GM19324 (cell line): ENCODE data around the gene MOB3B.

Source experiments
- ATAC-seq: cut with Tn5 transposase; IDR thresholded peaks from one replicate; pipeline ENCODE4 v1.9.1; 2021; ENCODE audit warnings: mild to moderate bottlenecking, moderate library complexity; ENCODE audit not compliant: unreplicated experiment, low FRiP score

Gene MOB3B

DNA sequence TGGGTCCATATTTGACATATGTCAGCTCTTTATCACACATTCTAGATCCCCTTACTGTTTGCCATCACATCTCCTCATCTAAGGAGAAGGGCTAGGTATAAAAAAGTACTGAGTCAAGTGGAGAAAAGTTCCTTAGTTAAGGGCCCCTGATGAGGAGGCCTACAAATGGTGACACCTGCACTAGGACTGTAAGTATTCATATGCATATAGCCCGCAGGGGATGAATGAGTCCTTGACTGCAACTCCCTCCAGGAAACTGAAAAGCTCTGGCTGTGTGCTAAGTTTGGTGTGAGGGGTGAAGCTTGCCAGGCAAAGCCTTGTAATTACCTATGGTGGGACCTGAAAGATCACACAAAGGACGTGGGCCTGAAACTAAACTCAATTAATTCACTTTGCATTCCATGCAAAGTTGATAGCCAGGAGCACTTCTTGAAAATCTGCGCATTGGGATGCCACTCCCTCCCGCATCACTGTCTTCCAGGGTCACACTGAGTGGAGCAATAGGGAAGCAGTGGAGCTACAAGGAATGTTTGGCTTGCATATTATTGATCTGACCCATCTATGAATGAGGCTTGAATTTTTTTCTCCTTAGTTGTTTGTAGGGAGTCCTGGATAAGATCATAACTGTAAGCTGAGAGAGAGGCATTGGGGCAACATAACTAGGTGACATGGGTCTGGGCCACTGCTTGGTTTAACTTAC lies 220.8 kb downstream of the MOB3B start:
- ATAC-seq, result no peak

DNA sequence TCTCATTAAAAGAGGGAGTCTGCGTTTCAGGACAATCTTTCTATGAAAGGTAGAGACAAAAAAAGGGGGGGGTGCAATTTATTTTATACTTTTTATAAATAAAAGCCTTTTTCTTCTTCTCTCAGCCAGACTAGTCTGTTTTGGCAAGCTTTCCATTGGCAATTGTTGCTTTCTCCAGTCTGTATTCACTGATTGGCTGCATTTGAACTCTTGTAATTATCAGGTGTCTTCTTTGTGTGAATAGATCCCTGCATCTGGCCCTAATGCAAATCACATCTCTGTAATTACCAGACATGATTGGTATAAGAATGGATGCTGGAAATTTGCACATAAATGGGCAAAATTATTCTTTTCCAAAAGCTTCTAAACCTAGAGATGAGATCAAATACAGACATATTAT lies 225.1 kb downstream of the MOB3B start:
- ATAC-seq, result no peak

DNA sequence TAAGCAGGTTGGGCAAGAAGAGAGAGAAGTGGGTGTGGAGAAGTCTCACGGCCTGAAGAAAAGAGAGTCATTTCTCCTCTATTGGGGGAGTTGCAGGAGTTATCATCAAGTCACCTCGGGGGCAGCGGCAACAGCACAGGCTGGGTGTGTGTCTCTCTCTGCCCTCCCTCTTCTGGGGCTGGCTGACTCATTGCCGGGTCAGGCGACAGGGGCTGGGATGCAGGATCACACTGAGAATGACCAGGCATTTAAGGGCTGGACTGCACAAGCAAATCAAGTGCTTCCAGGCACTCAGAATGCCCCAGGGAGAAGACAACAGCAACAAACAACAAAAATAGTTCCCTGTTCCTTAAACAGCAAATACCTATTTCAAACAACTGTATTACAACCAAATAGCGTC lies 226.4 kb downstream of the MOB3B start:
- no peak for ATAC-seq

DNA sequence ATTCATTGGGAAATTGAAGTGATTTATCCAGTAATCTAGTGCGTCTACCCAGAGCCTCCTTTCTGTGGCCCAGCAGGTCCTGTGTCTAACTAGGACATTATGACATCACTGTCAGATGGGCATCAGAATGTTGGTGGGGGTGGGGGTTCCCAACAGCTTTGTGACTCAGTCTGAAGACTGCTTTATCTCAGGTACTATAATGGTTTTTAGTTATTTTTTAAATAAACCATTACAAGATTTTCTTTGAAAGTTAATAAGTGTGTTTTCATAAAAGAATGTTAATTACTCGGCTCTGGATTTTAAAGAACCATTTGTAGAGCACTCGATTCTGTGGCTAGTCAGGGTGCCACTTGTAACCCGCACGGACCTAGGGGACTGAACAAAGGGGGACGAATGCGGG lies 232.6 kb downstream of the MOB3B start, which contains the start of gene EQTN:
TSS of gene EQTN (minus strand) at position 101 of the 400 bp plus-strand sequence. CDS start at position 6, 95 bp downstream.
- ATAC-seq, result no peak

- ATAC-seq, result no peak
Observed at GRCh38 chr9:27293996-27294395, 235.6 kb downstream of the MOB3B start.

GRCh38 chr9:27292659-27293405 lies 236.8 kb downstream of the MOB3B start:
- ATAC-seq, result no peak

DNA sequence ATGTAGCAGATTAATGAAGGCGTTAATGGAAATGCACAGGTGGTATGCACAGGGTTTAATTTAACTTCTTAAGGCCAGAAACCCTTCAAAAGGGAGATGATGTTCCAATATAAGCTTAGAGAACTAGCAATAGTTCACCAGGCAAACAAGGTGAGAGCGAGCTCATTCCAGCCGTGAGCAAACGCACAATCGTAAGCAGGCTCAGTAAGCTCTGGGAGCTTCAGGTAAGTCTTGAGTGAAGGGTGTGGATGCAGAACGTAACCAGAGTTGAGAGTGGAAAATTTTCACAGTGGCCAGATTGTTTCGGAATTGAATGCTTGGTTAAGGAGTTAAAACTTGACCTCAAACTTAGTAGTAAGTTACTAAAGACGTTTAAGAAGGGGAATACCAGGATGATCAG lies 238.3 kb downstream of the MOB3B start:
- ATAC-seq, result no peak

GRCh38 chr9:27282269-27282668 lies 247.3 kb downstream of the MOB3B start:
- no peak for ATAC-seq

DNA sequence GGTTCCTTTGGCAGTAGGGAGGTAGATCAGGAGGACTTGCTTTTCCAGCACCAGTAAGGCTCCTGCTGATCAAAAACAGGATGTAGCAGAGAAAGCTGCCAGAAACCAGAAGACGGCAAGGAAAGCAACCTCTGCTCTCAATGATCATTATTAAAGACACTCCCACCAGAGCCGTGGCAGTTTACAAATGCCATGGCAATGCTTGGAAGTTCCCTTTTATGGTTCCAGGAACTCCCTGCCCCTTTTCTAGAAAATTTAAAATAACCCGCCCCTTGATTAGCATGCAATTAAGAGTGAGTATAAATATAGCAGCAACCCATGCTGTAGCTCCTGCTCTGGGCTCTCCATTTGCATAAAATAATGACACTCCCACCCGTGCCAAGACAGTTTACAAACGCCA lies 248.8 kb downstream of the MOB3B start:
- ATAC-seq, result no peak

DNA sequence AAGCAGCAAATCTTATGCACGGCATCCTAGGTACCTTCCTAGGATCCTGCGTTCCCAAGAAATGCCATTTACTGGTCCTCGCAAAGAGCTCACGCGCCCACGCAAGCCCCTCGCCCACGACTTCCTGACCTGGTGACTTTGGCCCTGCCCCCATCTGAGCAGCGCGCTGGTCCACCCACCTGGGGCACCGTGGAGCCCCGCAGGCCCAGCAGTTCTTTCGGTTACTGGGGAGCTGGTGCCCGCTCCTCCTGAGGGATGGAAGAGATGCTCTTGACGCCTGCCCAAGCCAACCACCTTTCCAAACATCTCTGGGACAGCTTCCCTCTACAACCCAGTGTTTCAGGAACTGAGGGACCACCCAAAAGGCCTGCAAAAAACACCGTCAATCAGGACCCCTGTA lies 249.4 kb downstream of the MOB3B start:
- ATAC-seq, result no peak

GRCh38 chr9:27279611-27280010 lies 250.0 kb downstream of the MOB3B start:
- no peak for ATAC-seq

DNA sequence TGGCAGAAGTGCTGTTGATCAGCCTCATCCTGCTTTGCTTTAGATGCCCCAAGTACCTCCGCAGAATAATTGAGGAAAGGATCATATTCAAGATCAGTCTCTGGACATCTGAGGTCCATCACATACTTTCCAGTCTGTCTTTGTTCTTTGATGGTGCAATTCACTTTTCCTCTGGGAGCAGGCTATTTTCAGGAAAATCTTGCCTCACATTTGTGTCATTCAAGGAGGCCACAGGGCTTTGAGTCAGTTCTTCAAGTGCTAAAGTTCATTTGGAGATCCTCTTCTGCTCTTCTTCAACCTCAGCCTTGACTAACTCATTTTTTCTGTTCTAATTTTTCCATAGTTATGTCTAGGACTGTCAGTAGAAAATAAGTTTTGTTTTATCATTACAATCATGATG lies 251.2 kb downstream of the MOB3B start:
- no peak for ATAC-seq

- ATAC-seq, result no peak
Observed at GRCh38 chr9:27276193-27277030, 253.2 kb downstream of the MOB3B start.
